Mesenteric fat pad (tissue), 1 donor: Measurements from ENCODE around the gene RHBDF2. TPM values are rescaled to one million over a fixed set of nuclear protein-coding genes. Genes with fewer than 3 reads are reported as not detected.
"Not testable (repeated sequence)": the region's sequence is repeated elsewhere in the genome, so short reads cannot be mapped to it uniquely, and the experiment has no call there.

ENCODE experiments used
- DNase-seq: peaks from one replicate; pipeline ENCODE4 v3.0.0-alpha.2; 2020; ENCODE audit warnings: low spot score
- total RNA-seq: library from RNA; stranded (reverse); fragmentation: NEBNext Ultra II Directional; extraction: Animal tissue kit (Norgen Biotek cat#: 25700); gene quantifications from one replicate; pipeline ENCODE4 v1.2.1, GENCODE V29; 2021
- donor health status: DM: yes; HTN: yes; CAD: no.

RHBDF2 gene
- total RNA-seq, 1 donor from 2014 or later = 52.7 TPM

DNA sequence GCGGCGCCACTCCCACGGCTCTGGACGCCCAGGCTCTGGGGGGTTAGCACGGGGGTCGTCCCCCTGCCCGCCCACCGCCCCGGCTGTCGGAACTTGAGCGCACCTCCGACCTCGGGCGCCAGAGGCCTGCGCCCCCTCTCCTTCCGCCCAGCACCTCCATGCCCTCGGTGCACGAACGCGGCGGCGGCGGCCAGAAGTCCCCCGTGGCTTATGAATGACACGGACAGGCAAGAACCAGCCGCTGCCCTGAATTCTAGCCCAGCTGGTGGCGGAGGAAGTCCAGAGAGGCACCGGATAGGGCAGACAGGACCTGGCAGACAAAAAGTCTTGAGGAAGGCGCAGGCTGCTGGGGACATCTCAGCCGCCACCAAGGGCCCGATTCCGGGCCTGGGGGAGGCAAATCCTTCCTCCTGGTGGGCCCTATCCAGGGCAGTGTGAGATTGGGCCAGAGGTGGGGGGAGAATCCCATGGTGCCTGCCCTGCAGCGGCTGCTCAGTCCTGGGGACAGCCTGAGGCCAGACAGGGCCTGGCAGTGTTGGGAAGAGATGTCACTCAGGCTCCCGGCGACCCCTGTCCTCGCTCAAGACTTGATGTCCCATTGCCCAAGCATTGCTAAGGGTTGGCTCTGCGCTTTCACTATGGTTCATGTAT lies 37.2 kb upstream of the RHBDF2 start:
- DNase-seq = no peak

DNA sequence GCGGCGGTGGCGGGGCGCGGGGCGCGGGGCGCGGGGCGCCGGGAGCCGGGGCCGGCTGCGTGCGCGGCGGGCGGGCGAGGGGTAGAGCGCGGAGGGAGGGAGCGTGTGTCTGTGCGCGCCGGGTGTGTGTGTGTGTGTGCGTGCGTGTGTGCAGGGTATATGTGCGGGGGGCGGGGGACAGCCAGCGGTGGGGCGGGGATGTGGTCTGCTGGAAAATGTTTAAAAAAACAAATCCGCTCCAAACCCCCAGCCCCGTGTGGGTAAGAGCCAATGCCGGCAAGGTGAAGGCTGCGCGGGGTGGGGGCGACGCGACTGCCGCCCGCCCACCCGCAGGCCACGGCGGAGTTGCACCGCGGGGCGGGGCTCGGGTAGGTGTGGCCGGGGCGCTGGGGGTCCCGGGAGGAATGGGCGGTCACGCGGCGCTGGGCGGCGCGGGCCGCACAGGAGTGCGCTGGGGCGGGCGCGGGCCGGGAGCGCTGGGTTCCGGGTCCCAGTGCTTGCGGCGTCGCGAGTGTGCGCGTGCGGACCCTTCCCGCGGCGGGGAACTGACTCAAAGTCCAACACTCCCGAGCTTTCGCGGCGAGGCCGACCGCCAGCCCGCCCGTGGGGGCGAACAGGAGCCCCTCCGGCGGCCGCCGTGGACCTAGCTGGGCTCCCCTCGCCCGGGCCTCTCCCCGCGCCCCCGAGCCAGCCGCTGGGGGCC lies 36.5 kb upstream of the RHBDF2 start, which contains the start of gene CYGB:
TSS of gene CYGB (minus strand) at position 132 of the 703 bp plus-strand sequence. CDS start 167 bp downstream, outside the sequence.
- DNase-seq = no peak

DNA sequence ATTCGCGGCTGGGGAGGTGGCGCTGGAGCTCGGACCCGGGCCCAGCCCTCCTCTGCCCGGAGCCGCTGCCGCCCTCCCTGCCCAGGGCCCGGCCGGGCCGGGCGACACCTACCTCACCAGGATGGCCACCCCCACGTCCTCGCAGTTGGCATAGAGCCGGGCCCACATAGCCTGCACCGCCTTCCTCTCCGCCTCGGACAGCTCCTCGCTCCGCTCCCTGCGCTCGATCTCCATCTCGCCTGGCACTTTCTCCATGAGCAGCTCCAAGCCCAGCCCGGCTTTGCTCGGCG lies 36.0 kb upstream of the RHBDF2 start:
- no peak for DNase-seq

DNA sequence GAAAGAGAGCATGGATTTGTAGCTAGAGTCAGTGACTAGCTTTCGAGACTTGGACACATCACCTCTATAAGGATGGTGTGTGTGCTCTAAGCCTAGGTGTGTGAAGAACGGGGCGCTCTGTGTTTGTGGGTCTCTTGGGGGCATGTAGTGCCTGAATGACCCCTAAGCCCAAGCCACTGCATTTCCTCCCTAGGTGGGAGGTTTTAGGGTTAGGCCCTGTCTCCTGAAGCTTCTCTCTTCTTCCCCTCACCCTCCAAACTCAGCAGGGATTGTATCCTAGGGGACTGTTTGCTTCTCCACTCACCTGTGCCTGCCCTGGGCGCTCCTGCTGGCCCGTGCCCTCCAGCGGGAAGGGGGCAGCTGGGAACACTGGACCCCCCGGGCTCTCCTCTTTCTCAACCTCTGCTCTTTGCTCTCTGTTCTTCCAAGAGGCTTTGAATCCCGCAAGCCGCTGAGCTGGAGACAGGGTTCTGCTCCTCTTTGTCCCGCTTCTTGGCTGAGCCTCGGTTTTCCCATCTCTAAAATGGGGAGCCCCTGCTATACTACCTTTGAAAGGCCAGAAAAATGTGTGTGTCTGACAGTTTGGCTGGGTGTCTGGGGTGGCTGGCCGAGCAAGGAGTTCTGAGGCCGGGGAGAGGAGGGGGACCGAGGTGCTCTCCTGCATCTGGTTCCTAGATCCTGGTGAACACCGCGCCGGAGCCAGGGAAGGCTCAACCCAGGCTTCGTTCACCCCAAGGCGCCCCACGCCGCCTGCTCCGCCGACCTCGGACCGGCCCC lies 35.5 kb upstream of the RHBDF2 start:
- no peak for DNase-seq

DNA sequence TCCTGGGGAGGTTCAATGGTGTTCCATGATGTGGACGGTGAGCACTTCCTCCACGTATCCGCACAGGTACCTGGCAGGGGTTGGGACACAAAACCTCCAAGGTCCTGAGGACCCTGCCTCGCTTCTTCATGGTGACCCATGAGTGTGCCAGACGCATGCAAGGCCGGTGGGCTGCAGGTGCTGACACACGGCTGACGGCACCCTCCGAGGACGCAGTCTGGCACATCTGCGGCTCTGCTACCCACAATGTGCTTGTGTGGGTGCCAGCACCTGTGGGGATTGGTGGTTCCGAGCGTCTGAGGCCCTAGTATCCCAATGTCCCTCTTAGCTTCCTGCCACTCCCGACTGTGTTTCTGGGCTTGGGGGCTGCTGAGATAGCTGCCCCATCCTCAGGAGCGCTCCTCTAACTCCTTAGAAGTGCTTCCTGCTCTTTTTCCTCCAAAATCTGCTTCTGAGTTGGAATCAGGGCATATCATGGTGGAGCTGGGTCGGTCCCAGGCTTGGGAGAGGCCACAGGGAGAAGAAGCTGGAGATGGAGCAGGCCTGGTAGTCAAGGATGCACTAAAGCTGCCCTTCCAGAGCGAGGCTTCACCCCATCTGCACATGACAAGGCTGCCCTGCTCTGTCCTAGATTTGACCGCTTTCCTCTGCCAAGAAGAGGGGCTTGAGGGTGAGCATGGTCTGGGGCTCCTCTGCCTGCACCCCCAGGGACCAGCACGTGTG lies 34.7 kb upstream of the RHBDF2 start:
- no peak for DNase-seq

DNA sequence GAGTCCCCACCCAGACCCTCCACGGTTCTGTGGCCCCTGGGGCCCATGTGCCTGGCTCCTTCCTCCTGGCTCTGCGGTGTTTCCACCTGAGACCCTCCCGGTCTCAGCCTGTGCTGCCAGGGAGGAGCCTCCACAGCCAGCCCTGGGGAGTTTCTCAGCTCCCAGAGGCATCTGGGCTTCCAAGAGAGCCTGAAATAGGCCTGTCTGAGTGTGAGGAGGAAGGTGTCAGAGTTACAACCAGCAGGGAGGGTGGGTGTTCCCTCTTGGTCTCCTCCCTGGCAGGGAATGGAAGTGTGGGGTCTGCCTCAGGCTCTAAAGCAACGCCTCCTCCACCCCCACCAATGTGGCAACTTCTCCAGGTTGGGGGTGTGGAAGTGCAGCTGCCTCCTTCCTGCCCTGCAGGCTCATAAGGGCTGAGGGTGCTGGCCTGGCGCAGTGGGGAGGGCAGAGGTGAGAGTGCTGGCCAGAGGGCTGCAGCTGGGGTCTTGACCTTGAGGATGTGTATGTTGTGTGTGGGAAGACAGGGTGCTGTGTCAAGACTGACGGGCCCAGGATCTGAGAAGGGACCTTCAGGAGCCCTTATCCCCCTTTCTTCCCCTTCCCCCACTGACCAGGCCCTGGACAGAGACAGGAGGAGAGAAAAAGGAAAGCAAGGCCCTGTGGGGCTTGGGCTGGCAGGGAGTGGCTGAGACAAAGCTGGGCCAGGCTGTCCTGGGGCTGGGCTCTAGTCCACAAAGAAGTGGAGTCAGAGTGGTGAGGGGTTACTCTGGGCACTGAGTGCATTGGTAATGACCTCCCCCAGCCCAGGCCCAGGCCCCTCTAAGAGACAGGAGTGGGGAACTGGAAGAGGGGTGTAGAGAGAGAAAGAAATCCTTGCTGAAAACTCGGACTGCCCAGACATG lies 33.9 kb upstream of the RHBDF2 start:
- DNase-seq = no peak

DNA sequence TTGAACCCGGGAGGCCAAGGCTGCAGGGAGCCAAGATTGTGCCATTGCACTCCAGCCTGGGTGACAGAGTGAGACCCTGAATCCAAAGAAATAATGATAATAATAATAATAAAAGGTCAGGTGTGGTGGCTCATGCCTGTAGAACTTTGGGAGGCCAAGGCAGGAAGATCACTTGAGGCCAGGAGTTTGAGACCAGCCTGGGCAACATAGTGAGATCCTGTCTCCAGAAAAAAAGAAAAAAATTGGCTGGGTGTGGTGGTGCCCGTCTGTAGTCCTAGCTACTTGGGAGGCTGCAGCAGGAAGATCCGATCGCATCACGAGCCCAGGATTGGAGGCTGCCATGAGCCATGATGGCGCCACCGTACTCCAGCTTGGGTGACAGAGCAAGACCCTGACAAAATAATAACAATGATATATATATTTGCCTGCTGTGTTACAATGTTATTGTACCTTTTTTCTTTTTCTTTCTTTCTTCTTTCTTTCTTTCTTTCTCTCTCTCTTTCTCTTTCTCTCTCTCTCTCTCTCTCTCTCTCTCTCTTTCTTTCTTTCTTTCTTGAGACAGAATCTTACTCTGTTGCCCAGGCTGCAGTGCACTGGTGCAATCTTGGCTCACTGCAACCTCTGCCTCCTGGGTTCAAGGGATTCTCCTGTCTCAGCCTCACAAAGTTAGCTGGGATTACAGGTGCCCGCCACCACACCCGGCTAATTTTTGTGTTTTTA lies 32.6 kb upstream of the RHBDF2 start:
- not testable (repeated sequence) for DNase-seq

DNA sequence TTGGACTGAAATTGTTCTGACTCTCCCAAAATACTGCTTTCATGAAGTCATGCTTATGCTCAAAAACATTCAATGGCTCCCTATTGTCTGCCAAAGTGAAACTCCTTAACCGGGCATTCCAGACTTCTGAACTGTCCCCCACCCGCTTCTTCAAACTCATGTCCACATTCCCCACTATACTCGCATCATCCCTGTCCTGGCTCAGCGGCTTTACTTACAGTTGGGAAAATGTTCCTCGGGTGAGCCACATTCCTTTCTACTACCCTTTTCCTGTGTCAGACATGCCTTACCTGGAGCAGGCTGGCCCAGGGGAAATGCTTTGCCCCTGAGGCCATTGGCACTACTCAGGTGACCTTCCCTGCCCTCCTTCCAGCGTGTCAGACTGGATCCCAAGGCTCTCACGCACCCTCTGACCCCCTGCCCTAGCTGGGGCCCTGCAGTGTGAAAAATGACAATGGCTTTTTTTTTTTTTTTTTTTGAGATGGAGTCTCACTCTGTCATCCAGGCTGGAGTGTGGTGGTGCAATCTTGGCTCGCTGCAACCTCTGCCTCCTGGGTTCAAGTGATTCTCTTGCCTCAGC lies 30.9 kb upstream of the RHBDF2 start:
- no peak for DNase-seq

DNA sequence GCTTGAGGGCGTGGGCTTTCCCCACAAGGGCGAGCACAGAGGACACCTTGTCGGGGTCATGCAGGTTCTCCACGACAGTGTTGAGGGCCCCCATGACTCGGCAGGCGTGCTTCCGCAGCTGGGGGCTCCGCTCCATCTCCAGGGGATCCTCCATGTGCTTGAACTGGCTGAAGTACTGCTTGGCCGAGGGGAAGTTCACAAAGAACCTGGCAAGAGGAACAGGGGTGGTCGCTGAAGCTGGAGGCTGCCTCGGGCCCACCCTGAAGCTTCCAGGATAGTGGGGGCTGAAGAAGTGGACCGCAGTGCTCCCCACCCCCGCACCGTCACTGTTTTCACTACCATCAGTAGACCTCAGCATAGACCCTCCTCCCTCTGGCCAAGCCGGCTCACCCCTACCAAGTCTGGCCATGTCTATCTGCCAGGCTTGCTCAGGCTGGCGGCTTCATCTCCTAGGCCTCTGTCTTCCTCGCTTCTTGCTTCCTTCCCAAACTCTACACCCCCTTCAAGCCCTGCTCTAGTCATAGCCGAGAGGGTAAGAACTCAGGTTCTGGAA lies 30.3 kb upstream of the RHBDF2 start:
- no peak for DNase-seq

DNA sequence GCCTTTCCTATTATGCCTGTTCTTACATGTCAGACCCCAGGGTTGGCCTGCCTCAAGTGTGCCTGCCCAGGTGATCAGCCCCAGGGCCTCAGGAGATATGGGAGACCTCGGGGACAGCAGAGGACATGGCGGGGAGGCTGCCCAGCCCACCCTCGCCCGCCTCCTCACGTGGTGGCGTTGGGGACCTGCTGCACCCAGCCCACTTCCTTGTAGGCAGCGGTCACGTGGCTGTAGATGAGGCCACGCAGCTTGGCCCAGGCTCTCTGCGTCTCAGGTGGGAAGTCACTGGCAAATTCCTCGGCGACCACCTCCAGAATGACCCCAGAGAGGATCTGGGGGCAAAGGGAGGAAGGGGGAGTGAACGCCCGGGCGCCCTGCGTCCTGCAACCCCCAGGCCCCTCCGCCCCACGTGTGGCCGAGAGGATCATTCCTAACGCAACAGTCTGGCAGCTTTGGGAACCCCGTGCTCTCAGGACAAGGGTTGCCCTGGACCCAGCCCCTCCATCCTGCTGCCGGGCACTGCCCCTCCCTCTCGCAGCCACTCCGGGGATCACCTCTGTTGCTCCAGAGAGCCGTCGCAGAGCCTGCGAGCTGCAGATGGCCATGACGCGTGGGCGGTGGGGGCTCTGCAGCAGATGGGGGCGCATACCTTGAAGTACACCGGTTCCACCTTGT lies 29.7 kb upstream of the RHBDF2 start:
- DNase-seq = no peak

DNA sequence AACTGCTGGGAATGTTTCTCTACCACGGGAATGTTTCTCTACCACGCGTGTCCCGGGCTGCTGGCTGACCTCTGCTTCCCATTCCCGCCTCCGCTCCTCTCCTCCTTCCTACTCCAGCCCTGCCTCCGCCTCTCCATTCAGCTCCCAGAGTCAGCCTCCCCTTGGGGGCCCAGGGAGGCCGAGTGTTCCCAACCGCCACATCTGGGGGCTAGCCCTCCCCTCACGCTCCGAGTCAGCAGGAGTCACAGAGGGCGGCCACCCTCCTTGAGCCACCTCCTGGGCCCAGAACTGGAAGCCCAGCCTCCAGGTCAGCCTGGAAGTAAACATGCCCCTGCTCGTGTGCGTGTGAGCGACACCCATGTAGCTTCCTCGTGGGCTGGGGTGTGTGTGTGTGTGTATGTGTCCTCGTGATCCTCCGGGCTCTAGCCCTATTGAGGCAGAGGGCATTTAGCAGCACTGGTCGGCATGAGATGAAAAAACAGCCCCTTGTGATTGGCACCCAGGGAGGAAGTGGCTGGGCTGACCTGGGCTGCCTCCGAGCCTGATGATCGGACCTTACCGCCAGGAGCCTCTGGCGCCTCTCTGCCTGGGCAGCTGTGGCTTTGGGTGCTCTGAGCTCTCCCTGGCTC lies 29.0 kb upstream of the RHBDF2 start:
- no peak for DNase-seq

DNA sequence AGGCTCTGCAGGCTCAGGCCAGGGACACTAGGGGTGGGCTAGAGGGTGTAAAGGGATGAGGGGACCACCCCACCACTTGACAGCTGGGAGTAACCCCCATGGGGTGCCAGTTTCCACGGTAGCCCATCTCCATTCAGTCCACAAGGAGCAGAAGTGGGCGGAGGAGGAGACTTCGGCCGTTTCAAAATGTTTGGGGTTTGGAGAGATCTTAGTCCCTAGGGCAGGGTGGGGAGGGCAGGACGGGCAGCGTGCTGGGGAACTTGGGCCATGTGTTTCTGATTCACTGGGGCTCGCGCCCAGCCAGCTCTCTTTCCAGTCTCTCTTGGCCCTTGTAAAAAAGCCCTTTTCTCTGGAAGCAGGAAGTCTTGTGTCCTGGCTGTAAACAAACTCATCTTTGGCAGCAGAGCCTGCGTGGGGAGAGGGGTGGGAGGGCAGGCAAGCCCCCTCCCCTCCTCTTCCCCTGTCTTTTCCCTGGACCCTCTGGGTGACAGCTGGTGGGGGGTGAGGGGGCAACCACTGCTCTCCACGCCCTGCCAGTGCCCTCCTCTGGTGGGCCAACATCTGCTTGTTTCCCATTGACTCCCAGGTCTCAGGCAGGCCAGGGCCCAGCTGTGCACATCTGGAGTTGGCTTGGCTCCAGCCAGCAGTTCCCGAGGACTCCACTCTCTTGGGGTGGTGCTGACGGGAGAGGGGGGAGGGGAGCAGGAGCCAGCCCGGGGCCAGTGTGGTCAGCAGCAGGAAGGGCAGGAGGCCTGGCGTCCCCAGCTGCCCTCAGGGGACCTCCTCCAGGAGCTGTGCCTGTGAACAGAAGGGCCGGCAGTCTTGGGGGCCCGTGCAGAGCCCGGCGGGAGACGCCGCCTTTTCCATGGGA lies 28.2 kb upstream of the RHBDF2 start:
- peak; percentile 93 for DNase-seq

DNA sequence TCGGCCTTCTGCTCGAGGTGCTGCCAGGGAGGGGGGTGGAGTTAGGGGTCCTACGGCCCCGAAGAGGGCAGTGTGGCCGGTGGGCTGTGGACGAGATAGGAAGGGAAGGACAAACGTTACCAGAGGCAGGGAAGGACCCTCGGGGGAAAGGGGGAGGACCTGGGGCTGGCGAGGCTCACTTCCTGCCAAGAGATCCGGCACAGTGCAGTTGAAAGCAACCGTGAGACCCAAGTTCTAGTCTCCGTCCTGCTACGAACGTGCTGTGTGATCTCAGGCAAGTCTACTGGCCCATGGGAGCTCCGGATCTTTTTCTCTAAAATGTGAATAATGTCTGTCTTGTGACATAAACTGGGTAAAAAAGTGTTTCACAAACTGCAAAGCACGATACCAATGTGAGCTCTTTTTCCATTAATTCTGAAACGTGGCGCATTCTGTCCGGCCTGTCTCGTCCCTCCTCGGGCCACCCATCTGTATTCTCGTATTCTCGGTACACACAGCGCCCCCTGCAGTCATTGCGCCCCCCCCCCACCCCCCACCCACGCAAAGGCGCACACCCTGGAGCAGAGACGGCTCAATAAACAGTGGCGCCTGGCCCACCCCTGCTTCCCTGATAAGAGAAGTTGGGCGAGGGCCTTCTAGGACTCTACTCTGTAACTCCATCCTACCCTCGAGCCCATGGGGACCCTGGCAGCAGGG lies 27.5 kb upstream of the RHBDF2 start:
- no peak for DNase-seq

DNA sequence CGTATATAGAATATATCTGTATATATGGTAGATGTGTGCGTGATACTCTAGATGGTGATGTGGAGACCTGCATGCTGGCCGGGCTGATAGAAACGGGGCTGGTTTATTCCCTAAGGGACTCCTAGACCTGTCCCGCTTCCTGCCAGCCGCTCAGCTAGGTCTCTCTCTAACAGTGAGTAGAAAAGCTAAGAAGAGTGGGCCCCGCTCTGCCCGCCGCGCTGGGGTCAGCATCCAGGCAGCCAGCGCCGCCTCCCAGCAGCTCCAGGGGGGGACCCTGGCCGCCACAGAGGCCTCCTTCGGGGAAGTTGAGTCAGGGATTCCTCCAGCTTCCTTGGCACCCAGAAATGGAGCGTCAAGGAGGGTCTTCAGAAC lies 26.9 kb upstream of the RHBDF2 start:
- no peak for DNase-seq

DNA sequence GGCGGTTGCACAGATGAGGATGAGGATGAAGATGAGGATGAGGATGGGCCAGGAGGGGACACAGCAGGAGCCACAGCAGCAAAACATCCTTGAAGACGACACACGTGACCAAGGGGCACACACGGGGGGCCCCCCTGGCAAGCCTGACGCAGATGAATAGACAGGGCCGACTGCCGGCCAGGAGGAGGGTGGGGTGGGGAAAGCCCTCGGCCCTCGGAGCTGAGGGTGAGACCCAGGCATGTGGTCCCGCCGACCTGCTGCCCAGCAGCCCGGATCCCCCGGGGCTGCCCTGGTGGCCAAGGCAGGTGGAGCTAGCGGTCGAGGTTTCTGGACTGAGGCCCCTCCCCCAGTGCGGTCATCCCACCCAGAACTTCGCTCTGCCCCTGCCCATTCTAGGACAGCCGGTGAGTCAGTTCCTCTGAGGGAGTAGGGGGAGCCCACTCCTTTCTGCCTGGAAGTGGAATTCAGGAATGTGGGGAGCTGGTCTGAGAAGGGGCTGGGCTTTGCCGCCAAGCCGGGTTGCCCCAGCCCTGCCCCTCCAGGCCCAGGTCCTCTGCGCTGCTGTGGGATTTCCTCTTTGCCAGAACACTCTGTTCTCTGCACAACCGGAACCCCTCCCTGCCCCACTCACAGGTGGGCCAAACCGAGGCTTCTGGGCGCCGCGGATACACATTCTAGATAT lies 26.3 kb upstream of the RHBDF2 start:
- no peak for DNase-seq

DNA sequence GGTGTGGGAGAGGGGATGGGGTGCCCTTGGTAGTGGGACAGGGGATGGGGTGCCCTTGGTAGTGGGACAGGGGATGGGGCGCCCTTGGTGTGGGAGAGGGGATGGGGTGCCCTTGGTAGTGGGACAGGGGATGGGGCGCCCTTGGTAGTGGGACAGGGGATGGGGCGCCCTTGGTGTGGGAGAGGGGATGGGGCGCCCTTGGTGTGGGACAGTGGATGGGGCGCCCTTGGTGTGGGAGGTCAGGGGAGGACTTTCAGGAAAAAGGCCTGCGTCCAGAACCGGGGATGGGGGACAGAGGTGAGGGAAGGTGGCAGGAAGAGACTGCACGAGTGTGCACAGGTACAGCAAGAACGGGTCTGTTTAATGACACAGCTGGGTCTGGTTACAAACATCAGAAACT lies 25.8 kb upstream of the RHBDF2 start:
- DNase-seq = not testable (repeated sequence)
